HAP-1 (cell line): ENCODE measurements around the gene SLC29A3.

Experiments used
- DNase-seq, 2 experiments: peaks; one replicate each; pipeline ENCODE4 v3.0.0-alpha.2; 2016 to 2020; ENCODE audit warnings: low spot score in 2 of 2
- H3K27me3 ChIP-seq: fragments of 250-450 bp; sonication (Bioruptor Pico); 2 replicates; pipeline ENCODE4 v1.5.1; 2020; ENCODE audit warnings: low read depth, mild to moderate bottlenecking, moderate library complexity
- H3K36me3 ChIP-seq: fragments of 250-450 bp; sonication (Bioruptor Pico); replicated peaks from 2 replicates; pipeline ENCODE4 v1.5.1; 2020; ENCODE audit warnings: mild to moderate bottlenecking
- H3K4me1 ChIP-seq: fragments of 250-450 bp; sonication (Bioruptor Pico); 2 replicates; pipeline ENCODE4 v1.5.1; 2020; ENCODE audit warnings: mild to moderate bottlenecking
- H3K4me3 ChIP-seq: fragments of 250-450 bp; sonication (Bioruptor Pico); 2 replicates; pipeline ENCODE4 v1.5.1; 2020; ENCODE audit warnings: mild to moderate bottlenecking, moderate library complexity
- H3K9me3 ChIP-seq: fragments of 250-450 bp; sonication (Bioruptor Pico); 2 replicates; pipeline ENCODE4 v1.5.1; 2020; ENCODE audit warnings: mild to moderate bottlenecking, moderate library complexity
- in situ Hi-C: fragments of 300-500 bp; cut with MboI; formaldehyde crosslinking; loops from 3 replicates; pipeline ENCODE4 v1.14.3; 2020; ENCODE audit warnings: low sequenced_read_pairs, inconsistent platforms, mixed read lengths

The SLC29A3 gene

DNA sequence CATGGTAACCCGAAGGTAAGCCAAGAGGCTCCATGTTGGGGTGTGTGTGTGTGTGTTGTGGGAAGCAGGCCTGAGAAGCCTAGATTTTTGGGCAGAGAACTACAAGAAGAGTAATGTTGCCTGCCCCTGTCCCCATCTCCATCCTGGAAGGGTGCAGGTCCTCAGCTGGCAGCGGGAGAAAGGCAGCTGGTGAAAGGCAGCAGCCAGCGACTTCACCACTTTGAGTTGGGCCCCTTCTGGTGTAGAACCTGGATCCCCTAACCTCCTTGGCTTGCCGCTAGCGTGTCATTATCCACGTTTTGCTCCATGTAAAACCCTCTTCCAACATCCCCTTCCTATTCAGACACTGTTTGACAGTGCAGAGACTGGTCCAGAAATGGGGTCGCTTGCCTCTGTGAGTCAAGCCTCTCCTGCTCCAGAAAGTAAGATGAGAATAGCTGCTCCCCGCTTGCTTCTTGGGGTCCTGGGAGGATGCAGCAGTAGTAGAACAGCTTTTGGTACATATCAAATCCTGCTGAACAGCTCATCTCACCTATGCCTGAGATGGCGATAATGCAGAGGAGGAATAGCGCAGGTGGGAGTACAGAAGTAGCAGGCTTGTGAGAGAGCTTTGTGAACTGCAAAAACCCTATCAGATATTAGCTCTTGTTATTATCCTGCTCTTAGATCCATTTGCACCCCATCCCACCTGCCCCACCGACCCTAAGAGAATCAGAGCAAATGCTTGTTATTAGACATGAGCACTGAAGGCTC is 55.6 kb downstream of the SLC29A3 start:
- no peaks in the 10 kb centered on the region for H3K9me3 ChIP-seq
- in situ Hi-C loops, result no loop called here
- DNase-seq, result no peak
- H3K4me3 ChIP-seq, result no peak overlapping the region
- H3K4me1 ChIP-seq, result no peaks in the 10 kb centered on the region
- H3K36me3 ChIP-seq, result no peaks in the 10 kb centered on the region
- no peaks in the 10 kb centered on the region; the same call in 1 of the 2 replicates for H3K27me3 ChIP-seq

DNA sequence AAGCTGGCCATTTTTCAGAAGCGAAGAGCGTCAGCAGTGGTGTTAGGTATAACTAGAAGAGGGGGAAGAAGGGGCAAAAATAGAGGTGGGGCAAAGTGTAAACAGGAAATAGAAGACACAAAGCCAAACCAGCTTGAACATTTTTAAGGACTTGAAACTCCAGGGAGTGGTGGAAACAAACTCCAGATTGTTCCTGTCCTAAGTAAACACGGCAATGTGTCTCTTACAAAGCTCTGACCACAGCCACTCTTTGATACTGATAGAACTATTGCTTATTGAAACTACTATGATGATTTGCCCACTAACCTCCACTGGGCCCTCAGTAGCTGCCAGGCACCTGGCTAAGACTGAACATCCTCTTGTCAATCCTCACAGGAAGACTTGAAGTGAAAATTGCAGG is 56.9 kb downstream of the SLC29A3 start:
- Histone ChIP-seq H3K4me3 (no peak overlapping the region), H3K36me3 (no peaks in the 10 kb centered on the region), H3K27me3 (no peaks in the 10 kb centered on the region; the same call in 1 of the 2 replicates), H3K9me3 (no peaks in the 10 kb centered on the region), H3K4me1 (no peaks in the 10 kb centered on the region)
- in situ Hi-C loops, result no loop called here
- no peak for DNase-seq

DNA sequence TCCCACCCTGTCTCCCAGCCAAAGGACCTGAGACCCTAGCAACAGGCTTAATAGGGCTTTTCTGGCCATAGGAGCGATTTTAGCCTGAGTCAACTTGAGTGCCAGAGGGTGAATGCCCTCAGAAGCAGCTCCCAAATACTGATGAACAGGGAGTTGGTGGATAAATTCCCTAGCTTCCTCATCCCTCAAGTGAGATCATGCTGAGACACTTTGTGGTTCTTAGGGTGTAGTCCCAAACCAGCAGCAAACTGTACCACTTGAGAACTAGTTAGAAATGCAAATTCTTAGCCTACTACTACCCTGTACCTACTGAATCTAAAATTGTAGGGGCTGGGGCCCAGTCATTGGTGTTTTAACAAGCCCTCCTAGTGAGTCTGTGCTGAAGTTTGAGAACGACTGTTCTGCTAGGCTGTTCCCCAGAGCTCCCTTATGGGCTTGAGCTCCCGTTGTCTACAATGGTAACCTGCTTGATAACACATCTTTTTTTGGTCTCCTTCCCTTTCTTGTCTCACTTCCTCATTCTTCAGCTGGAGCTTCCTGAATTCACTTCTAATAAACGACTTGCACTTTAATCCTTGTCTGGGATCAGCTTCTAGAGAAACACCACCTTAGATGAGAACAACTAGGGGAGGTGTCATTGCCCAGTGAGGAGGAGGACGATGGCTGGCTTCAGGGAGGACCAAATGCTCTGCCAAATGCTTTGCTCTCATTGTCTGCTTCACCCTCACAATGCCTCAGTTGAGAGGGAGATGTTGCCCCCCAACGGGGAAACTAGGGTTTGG is 59.5 kb downstream of the SLC29A3 start:
- H3K4me3 ChIP-seq, result no peak overlapping the region
- no peaks in the 10 kb centered on the region for H3K4me1 ChIP-seq
- no peak for DNase-seq
- in situ Hi-C loops, result no loop called here
- H3K36me3 ChIP-seq, result no peaks in the 10 kb centered on the region
- no peaks in the 10 kb centered on the region for H3K9me3 ChIP-seq
- H3K27me3 ChIP-seq, result no peaks in the 10 kb centered on the region; the same call in 1 of the 2 replicates

DNA sequence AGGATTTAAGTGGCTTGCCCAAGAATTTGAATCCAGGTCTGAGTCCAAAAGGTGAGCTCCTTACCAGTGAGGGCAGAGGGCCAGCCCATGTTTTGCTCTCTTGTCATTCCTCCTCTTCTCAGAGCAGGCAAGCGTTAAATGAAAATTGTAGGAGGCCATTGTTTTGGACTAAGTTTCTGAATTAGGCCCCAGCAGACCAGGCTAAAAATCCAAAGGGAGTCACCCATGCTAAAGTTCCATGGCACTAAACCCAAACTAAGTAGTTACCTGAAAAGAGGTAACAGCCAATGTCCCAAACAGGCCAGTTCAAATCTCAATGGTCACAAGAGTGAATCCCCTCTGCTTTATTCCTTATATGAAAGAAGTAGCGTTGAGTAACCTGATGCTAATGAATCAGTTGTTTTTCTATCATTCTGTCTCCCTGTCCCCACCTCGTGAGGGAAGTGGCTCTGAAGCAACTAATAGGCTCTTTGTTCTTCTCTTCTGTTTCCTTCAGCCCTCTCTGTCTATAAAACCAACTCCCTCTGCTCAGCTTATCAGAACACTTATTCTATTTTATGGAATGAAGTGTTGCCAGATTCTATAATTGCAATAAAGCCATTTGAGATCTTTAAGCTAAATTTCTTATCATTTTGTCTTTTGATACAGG is 60.2 kb downstream of the SLC29A3 start:
- DNase-seq, result no peak
- Histone ChIP-seq H3K4me1 (no peaks in the 10 kb centered on the region), H3K27me3 (no peaks in the 10 kb centered on the region), H3K9me3 (no peaks in the 10 kb centered on the region), H3K36me3 (no peaks in the 10 kb centered on the region), H3K4me3 (no peak overlapping the region)
- in situ Hi-C loops, result no loop called here

DNA sequence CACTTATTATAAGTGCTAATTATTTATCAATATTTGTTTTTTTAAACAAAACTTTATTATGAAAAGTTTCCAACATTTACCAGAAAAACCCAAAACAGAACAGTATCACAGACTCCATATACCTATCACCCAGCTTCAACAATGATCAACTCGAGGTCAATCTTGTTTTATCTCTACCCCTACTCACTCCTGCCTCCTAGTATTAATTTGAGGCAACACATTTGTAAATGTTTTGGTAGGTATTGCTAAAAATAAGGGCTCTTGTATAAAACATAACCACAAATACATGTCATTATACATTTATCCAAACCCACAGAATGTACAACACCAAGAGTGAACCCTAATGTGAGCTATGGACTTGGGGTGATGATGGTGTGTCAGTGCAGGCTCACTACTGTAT is 61.8 kb downstream of the SLC29A3 start:
- Histone ChIP-seq H3K4me1 (no peaks in the 10 kb centered on the region), H3K4me3 (no peak overlapping the region), H3K36me3 (no peaks in the 10 kb centered on the region), H3K27me3 (no peaks in the 10 kb centered on the region), H3K9me3 (no peaks in the 10 kb centered on the region)
- no peak for DNase-seq
- in situ Hi-C loops, result loop anchor here (5.0 kb wide), 2 partner anchors 191 to 321 kb away; no protein-coding TSS in a partner anchor

DNA sequence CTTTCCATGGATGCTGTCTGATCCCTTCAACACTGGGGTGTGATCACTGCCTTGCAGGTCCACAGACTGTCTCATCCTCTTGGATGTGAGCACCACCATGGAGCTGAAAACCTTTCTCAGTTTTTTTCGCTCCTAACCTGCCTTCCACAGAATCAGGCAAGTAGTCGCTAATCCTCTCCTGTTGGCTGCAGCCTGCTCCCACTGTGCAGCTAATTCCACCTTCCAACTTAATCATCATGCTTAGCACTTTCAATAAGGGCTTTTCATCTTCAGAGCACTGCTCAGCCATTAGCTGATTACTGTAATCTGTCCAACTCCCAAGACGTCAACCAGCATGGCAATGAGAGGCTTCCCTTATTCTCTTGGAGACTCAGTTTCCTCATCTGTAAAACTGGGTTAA is 62.6 kb downstream of the SLC29A3 start:
- Histone ChIP-seq H3K36me3 (no peaks in the 10 kb centered on the region), H3K27me3 (no peaks in the 10 kb centered on the region), H3K4me1 (no peaks in the 10 kb centered on the region), H3K9me3 (no peaks in the 10 kb centered on the region), H3K4me3 (no peak overlapping the region)
- in situ Hi-C loops, result loop anchor here (5.0 kb wide), 2 partner anchors 191 to 321 kb away; no protein-coding TSS in a partner anchor
- DNase-seq, result no peak

DNA sequence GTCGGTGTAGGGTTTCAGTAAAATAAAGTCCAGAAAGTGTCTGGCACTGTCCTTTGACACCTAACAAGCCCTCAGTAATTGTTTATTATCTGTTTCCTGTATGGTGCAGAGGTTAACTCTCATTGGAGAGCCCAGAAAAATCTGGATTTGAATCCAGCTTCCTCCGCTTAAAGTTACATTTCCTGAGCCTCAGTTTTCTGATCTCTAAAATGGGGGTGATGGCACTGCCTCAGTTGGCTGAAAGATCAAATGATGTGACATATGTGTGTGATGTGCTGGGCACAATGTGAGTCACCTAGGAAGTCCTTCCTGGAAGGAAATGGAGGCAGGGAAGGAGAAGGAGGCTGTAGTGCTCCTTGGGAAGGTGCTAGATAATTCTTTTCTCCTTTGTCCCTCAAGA is 63.0 kb downstream of the SLC29A3 start:
- no peak overlapping the region for H3K4me3 ChIP-seq
- in situ Hi-C loops, result loop anchor here (5.0 kb wide), 2 partner anchors 190 to 320 kb away; no protein-coding TSS in a partner anchor
- no peaks in the 10 kb centered on the region for H3K27me3 ChIP-seq
- no peak for DNase-seq
- H3K9me3 ChIP-seq, result no peaks in the 10 kb centered on the region
- H3K36me3 ChIP-seq, result no peaks in the 10 kb centered on the region
- no peaks in the 10 kb centered on the region for H3K4me1 ChIP-seq

DNA sequence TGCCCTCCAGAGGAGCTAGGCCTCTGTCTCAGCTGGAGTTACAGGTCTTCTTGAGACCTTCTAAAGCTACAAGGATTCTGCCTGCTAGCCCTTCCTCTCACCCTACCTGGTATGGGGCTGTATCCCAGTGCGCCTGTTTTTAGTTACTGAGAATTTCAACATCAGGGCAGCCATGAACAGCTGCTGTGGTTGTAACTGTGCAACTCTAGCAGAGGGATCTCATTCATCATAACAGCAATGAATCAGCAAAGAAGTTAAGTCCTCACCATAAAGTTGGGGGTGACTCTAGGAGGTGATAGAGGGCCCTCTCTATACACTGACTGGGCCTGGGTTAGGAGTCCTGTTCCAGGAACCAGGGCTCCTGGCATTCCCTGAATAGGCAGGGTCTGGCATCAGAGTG is 63.7 kb downstream of the SLC29A3 start:
- Histone ChIP-seq H3K4me3 (no peak overlapping the region), H3K4me1 (no peaks in the 10 kb centered on the region), H3K36me3 (no peaks in the 10 kb centered on the region), H3K9me3 (no peaks in the 10 kb centered on the region), H3K27me3 (no peaks in the 10 kb centered on the region)
- no peak for DNase-seq
- in situ Hi-C loops, result loop anchor here (5.0 kb wide), 2 partner anchors 190 to 320 kb away; no protein-coding TSS in a partner anchor

DNA sequence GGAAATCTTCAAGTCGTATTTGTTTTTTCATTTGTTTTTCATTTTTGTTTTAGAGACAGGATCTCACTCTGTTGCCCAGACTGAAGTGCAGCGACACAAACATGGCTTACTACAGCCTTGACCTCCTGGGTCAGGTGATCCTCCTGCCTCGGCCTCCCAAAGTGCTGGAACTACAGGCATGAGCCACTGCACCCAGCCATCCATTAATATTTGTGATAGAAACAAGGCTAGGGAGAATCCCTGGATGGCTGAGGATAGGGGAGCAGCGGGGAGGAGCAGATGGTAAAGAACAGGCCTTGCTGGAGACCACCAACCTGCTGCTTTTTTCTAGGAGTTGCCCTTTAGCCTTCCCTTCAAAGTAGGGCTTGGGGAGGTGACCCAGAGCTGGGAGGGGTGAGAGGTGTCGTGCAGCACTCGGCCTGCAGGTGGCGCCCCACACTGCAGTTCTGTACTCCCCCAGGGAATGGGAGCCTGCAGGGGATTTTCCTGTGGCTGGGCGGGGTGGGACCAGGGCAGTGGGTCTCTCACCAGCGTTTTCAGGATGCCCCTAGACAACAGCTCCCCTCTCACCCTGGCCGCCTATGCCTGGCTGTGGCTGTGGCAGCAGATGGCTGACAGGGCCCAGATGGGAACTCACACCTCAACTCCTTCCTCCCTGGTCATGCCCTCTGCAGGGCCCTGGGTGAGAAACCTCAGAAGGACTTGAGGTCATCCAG is 65.1 kb downstream of the SLC29A3 start:
- DNase-seq, result peak; percentile 48 to 89
- Histone ChIP-seq H3K9me3 (no peaks in the 10 kb centered on the region), H3K36me3 (no peaks in the 10 kb centered on the region), H3K4me1 (no peaks in the 10 kb centered on the region), H3K27me3 (peaks cover 8% of the 10 kb centered on the region; the same call in 1 of the 2 replicates), H3K4me3 (no peak overlapping the region)
- in situ Hi-C loops, result loop anchor here (5.0 kb wide), 2 partner anchors 188 to 318 kb away; no protein-coding TSS in a partner anchor

DNA sequence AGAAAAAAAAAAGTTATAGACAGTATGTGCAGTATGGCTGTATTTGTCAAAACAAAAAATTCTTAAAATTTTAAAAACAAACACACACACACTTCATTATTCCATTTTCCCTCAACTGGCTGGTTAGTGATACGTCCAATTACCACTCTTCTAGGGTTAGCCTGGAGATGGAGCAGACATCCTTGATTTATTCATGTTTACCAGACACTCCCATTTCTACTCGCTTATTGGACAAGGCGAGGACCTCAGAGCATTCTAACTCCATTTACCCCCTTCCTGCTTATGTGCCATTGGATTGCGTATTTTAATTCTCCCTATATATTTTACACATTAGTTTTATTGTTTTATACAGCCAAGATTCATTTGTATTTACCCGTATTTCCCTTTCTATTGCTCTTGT is 69.1 kb downstream of the SLC29A3 start:
- Histone ChIP-seq H3K36me3 (no peaks in the 10 kb centered on the region), H3K9me3 (no peaks in the 10 kb centered on the region), H3K4me1 (no peaks in the 10 kb centered on the region), H3K27me3 (peaks cover 14% of the 10 kb centered on the region), H3K4me3 (no peak overlapping the region)
- DNase-seq, result no peak
- in situ Hi-C loops, result no loop called here

DNA sequence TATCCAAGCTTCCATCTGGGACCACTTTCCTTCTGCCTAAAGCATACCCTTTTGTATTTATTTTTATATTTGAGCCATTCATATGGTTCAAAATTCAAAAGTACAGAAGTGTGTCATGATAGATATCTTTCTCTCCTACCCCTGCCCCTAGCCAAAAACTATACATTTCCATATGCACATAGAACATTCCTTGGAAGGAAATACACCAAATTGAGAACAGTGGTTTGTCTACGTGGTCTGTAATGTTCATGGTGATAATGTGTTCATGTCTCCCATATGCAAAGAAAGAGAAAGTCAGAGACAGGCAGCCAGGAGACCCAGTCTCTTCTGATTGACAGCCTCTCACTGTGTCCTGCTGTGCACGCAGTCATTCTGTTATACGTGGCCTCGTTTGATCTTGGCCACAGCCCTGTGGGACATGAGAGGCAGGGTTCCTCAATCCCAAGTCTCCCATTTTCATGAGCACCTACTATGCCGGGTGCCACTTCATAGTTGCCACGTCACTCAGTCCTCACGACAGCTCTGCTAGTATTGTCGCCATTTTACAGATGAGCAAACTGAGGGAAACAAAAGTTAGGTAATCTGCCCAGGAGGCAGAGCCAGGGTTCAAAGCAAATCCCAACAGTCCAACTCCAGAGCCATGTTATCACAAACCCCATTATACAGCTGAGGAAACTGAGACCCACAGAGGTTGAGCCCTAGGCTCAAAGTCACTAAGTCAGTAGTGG is 69.7 kb downstream of the SLC29A3 start:
- no peak for DNase-seq
- Histone ChIP-seq H3K4me1 (no peaks in the 10 kb centered on the region), H3K9me3 (no peaks in the 10 kb centered on the region), H3K4me3 (no peak overlapping the region), H3K27me3 (peaks cover 14% of the 10 kb centered on the region), H3K36me3 (no peaks in the 10 kb centered on the region)
- in situ Hi-C loops, result no loop called here

DNA sequence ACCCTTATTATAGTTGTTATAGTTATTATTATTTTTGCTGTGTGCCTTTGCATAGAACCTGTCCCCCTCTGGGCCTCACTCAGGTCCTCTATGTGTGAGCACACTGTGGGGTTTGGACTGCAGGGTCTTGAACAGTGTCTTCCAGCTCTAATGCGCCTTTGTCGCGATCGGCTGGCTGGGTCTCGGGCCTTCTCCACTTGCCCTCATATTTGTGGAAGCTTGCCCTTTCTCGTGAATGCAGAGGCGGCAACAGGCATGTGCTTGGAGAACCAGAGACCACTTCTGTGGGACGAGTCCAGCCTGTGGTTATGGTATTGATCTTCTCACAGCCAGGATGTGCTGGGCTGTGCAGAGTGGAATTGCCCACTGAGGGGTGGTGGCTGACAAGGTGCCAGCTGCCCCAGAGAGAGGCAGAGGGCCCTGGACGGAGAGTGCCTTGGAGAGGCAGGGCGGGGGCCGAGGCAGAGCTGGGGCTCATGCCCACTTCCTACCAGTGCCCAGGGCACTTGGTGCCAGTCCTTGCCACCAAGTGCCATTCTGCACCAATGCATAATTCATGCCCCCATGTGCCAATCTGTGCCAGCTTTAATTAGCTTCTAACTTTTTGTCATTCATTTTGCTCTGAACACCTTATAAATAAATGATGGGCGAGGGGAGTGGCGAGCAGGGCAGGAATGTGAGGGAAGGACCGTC is 70.9 kb downstream of the SLC29A3 start:
- in situ Hi-C loops, result no loop called here
- DNase-seq, result no peak
- no peaks in the 10 kb centered on the region for H3K4me1 ChIP-seq
- H3K36me3 ChIP-seq, result no peaks in the 10 kb centered on the region
- H3K27me3 ChIP-seq, result peaks cover 14% of the 10 kb centered on the region
- no peaks in the 10 kb centered on the region for H3K9me3 ChIP-seq
- no peak overlapping the region for H3K4me3 ChIP-seq
